H9 (cell line): Measurements from ENCODE around the gene KLB. TPM values are rescaled to one million over a fixed set of nuclear protein-coding genes. Genes with fewer than 3 reads are reported as not detected.

Experiments
- DNase-seq: peaks from one replicate; pipeline ENCODE4 v3.0.0-alpha.2; 2017
- H2AFZ ChIP-seq: one replicate; pipeline ENCODE4 v1.6.1; 2013; ENCODE audit warnings: mild to moderate bottlenecking, low read length, control low read depth, moderate library complexity
- H2AK5ac ChIP-seq: 2 replicates; pipeline ENCODE4 v1.6.1; 2013; ENCODE audit warnings: low read length, control low read depth, mixed read lengths; ENCODE audit not compliant: insufficient read length
- H2BK120ac ChIP-seq: one replicate; pipeline ENCODE4 v1.6.1; 2013; ENCODE audit warnings: low read depth, mild to moderate bottlenecking, low read length, control low read depth, inconsistent platforms; ENCODE audit not compliant: poor library complexity, severe bottlenecking
- H2BK12ac ChIP-seq: 2 replicates; pipeline ENCODE4 v1.6.1; 2013; ENCODE audit warnings: low read length, control low read depth, mixed read lengths, low read depth; ENCODE audit not compliant: insufficient read length
- H2BK15ac ChIP-seq: 2 replicates; pipeline ENCODE4 v1.6.1; 2013; ENCODE audit warnings: low read depth, low read length, control low read depth
- H2BK20ac ChIP-seq: one replicate; pipeline ENCODE4 v1.6.1; 2013; ENCODE audit warnings: low read depth, mild to moderate bottlenecking, low read length, control low read depth, inconsistent platforms; ENCODE audit not compliant: poor library complexity, severe bottlenecking
- H2BK5ac ChIP-seq: 2 replicates; pipeline ENCODE4 v1.6.1; 2013; ENCODE audit warnings: low read length, control low read depth, mixed read lengths; ENCODE audit not compliant: insufficient read length
- H3K14ac ChIP-seq: 2 replicates; pipeline ENCODE4 v1.6.1; 2013; ENCODE audit warnings: low read length, control low read depth; ENCODE audit not compliant: insufficient read depth
- H3K18ac ChIP-seq: 2 replicates; pipeline ENCODE4 v1.6.1; 2013; ENCODE audit warnings: low read depth, mild to moderate bottlenecking, mixed read lengths, low read length, control low read depth; ENCODE audit not compliant: insufficient read length
- H3K23ac ChIP-seq: 2 replicates; pipeline ENCODE4 v1.6.1; 2013; ENCODE audit warnings: low read length, control low read depth, mixed read lengths, low read depth; ENCODE audit not compliant: insufficient read length
- H3K23me2 ChIP-seq: 2 replicates; pipeline ENCODE4 v1.6.1; 2013; ENCODE audit warnings: low read depth, mild to moderate bottlenecking, mixed read lengths, low read length, control low read depth; ENCODE audit not compliant: insufficient read length, poor library complexity, severe bottlenecking
- H3K27ac ChIP-seq: 2 replicates; pipeline ENCODE4 v1.5.1; 2013; ENCODE audit warnings: low read length, control low read depth, mixed read lengths, low read depth; ENCODE audit not compliant: insufficient read length
- H3K27me3 ChIP-seq: 2 replicates; pipeline ENCODE4 v1.6.1; 2013; ENCODE audit warnings: low read length, control low read depth, inconsistent platforms; ENCODE audit not compliant: insufficient read depth
- H3K4ac ChIP-seq: 2 replicates; pipeline ENCODE4 v1.6.1; 2013; ENCODE audit warnings: low read depth, mild to moderate bottlenecking, control low read depth, inconsistent platforms, low read length, moderate library complexity
- H3K4me1 ChIP-seq: 2 replicates; pipeline ENCODE4 v1.6.1; 2013; ENCODE audit warnings: low read length, control low read depth, inconsistent platforms; ENCODE audit not compliant: insufficient read depth
- H3K4me2 ChIP-seq: 2 replicates; pipeline ENCODE4 v1.6.1; 2013; ENCODE audit warnings: low read length, control low read depth, mixed read lengths; ENCODE audit not compliant: insufficient read length, insufficient read depth
- H3K56ac ChIP-seq: 2 replicates; pipeline ENCODE4 v1.6.1; 2013; ENCODE audit warnings: low read depth, mild to moderate bottlenecking, mixed read lengths, low read length, control low read depth; ENCODE audit not compliant: insufficient read length
- H3K79me1 ChIP-seq: 2 replicates; pipeline ENCODE4 v1.6.1; 2013; ENCODE audit warnings: low read depth, mild to moderate bottlenecking, moderate library complexity, low read length, control low read depth, inconsistent platforms; ENCODE audit not compliant: insufficient read depth, poor library complexity, severe bottlenecking
- H3K79me2 ChIP-seq: 2 replicates; pipeline ENCODE4 v1.6.1; 2013; ENCODE audit warnings: low read length, control low read depth, inconsistent platforms; ENCODE audit not compliant: insufficient read depth
- H3K9ac ChIP-seq: 2 replicates; pipeline ENCODE4 v1.6.1; 2013; ENCODE audit warnings: low read length, control low read depth, mixed read lengths; ENCODE audit not compliant: insufficient read length; ENCODE audit errors: extremely low read depth
- H3K9me3 ChIP-seq: one replicate; pipeline ENCODE4 v1.6.1; 2013; ENCODE audit warnings: low read depth, low read length, inconsistent platforms; ENCODE audit not compliant: control insufficient read depth
- H3T11ph ChIP-seq: one replicate; pipeline ENCODE4 v1.6.1; 2013; ENCODE audit warnings: mild to moderate bottlenecking, low read length, control low read depth, inconsistent platforms
- H4K20me1 ChIP-seq: one replicate; pipeline ENCODE4 v1.6.1; 2013; ENCODE audit not compliant: control insufficient read depth, insufficient read length, insufficient read depth
- H4K5ac ChIP-seq: 2 replicates; pipeline ENCODE4 v1.6.1; 2013; ENCODE audit warnings: low read depth, mild to moderate bottlenecking, mixed read lengths, low read length, control low read depth; ENCODE audit not compliant: insufficient read length
- H4K8ac ChIP-seq: replicated peaks from 2 replicates; pipeline ENCODE4 v1.6.1; 2013; ENCODE audit warnings: low read length, control low read depth, mixed read lengths, low read depth; ENCODE audit not compliant: insufficient read length
- H4K91ac ChIP-seq: 2 replicates; pipeline ENCODE4 v1.6.1; 2013; ENCODE audit warnings: low read depth, mild to moderate bottlenecking, moderate library complexity, mixed read lengths, low read length, control low read depth; ENCODE audit not compliant: insufficient read length
- H3K27ac Mint-ChIP-seq, 3 experiments: 2 replicates in 2 of 3; 3 replicates in 1 of 3; pipeline ENCODE4 v1.8.0; 2020 to 2021; ENCODE audit warnings: mixed read lengths in 3 of 3, mild to moderate bottlenecking in 1 of 3, moderate library complexity in 1 of 3
- H3K27me3 Mint-ChIP-seq: 2 replicates; pipeline ENCODE4 v1.8.0; 2021; ENCODE audit warnings: low read depth, mild to moderate bottlenecking, moderate library complexity, mixed read lengths
- H3K36me3 Mint-ChIP-seq, 3 experiments: 2 replicates in 2 of 3; 3 replicates in 1 of 3; pipeline ENCODE4 v1.8.0; 2020 to 2021; ENCODE audit warnings: low read depth in 3 of 3, mixed read lengths in 3 of 3; ENCODE audit not compliant: insufficient read depth in 1 of 3
- H3K4me1 Mint-ChIP-seq, 2 experiments: 2 replicates each; pipeline ENCODE4 v1.8.0; 2020; ENCODE audit warnings: mixed read lengths in 2 of 2
- H3K4me3 Mint-ChIP-seq, 2 experiments: 2 replicates in 1 of 2; 3 replicates in 1 of 2; pipeline ENCODE4 v1.8.0; 2020 to 2021; ENCODE audit warnings: mild to moderate bottlenecking in 2 of 2, mixed read lengths in 2 of 2, moderate library complexity in 1 of 2
- H3K9me3 Mint-ChIP-seq, 2 experiments: 2 replicates in 1 of 2; 3 replicates in 1 of 2; pipeline ENCODE4 v1.8.0; 2020; ENCODE audit warnings: mild to moderate bottlenecking in 2 of 2, mixed read lengths in 2 of 2, moderate library complexity in 1 of 2
- WGBS: extraction: QIAGEN DNeasy Blood & Tissue Kit; methylation state at CpG from one replicate; pipeline ENCODE4 v1.1.7; 2013; ENCODE audit warnings: missing lambda C conversion rate, low lambda C conversion rate, mixed read lengths; ENCODE audit not compliant: insufficient read length; ENCODE audit errors: extremely low coverage; 5-methylcytosine and 5-hydroxymethylcytosine counted together
- total RNA-seq: library from RNA; stranded (reverse); gene quantifications from 2 replicates; pipeline ENCODE4 v1.2.1, GENCODE V29; 2021
- TF ChIP-seq, protein P1 (sequence below): fragments of 200-600 bp; sonication (generic); conservative IDR thresholded peaks from 3 replicates; pipeline ENCODE4 v1.8.0; 2021; ENCODE audit warnings: antibody characterized with exemption, mild to moderate bottlenecking

Gene KLB
- total RNA-seq, 1 experiment from 2014 or later: 0.07 TPM

DNA sequence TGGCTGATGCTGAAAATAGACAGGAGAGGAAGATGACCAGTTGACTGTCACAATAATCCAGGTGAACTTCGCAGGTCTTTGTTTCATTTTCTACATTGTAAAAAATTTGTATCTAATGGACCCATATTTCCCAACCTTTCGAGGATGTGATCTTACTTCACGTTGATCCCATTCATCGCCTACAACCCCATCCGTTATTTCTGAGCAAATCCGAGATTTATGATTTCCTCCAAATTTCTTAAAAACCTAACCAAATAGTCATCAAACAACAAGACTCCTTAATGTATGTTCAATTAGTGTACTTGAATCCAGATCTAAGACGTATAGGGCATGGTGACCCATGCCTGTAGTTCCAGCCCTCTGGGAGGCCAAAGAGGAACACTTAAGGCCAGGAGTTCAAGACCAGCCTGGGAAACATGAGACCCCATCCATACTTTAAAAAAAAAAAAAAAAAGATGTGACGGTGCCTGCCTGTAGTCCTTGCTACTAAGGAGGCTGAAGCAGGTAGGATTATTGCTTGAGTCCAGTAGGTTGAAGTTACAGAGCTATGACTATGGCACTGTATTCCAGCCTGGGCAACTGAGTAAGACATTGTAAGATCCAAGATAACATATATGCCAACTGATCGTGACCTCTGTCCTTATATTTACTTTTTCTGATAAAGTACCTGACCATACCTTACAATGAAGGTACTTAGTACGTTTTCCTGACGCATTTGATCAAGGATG lies 46.3 kb downstream of the KLB start:
- Histone ChIP-seq H2AK5ac (no peak overlapping the region), H3K27me3 (no peaks in the 10 kb centered on the region), H3K14ac (no peak overlapping the region), H3K4me1 (peaks cover 2% of the 10 kb centered on the region; the same call in 1 of the 2 replicates), H2BK120ac (no peak overlapping the region), H2BK20ac (no peak overlapping the region), H3K79me2 (peaks cover 10% of the 10 kb centered on the region), H3K27ac (peak overlapping the region; percentile 35), H4K20me1 (no peaks in the 10 kb centered on the region), H3K23ac (no peak overlapping the region), H3T11ph (no peak overlapping the region), H4K8ac (no peak overlapping the region), H4K91ac (no peak overlapping the region), H3K56ac (no peak overlapping the region), H2AFZ (no peak overlapping the region), H3K18ac (no peak overlapping the region), H3K9me3 (no peaks in the 10 kb centered on the region), H3K23me2 (no peaks in the 10 kb centered on the region), H3K79me1 (peaks cover 6% of the 10 kb centered on the region), H2BK12ac (no peak overlapping the region), H3K4me2 (no peak overlapping the region), H2BK15ac (no peak overlapping the region), H3K9ac (no peak overlapping the region), H4K5ac (no peak overlapping the region), H2BK5ac (no peak overlapping the region), H3K4ac (no peak overlapping the region)
- Mint-ChIP-seq H3K4me3 (no peak overlapping the region; a peak in 1 of 5 replicates), H3K4me1 (peaks cover 14 to 17% of the 10 kb centered on the region in 2 experiments), H3K27me3 (no peaks in the 10 kb centered on the region), H3K36me3 (peaks cover 54 to 82% (median 69%) of the 10 kb centered on the region in 3 experiments), H3K9me3 (no peaks in the 10 kb centered on the region), H3K27ac (peak overlapping the region in 2 of 3 experiments; percentile 62 to 79; a peak in 3 of 7 replicates)
- WGBS: 100% methylated on average over 2 of the region's 11 CpGs
- DNase-seq: no peak
- TF ChIP-seq, protein P1, sequence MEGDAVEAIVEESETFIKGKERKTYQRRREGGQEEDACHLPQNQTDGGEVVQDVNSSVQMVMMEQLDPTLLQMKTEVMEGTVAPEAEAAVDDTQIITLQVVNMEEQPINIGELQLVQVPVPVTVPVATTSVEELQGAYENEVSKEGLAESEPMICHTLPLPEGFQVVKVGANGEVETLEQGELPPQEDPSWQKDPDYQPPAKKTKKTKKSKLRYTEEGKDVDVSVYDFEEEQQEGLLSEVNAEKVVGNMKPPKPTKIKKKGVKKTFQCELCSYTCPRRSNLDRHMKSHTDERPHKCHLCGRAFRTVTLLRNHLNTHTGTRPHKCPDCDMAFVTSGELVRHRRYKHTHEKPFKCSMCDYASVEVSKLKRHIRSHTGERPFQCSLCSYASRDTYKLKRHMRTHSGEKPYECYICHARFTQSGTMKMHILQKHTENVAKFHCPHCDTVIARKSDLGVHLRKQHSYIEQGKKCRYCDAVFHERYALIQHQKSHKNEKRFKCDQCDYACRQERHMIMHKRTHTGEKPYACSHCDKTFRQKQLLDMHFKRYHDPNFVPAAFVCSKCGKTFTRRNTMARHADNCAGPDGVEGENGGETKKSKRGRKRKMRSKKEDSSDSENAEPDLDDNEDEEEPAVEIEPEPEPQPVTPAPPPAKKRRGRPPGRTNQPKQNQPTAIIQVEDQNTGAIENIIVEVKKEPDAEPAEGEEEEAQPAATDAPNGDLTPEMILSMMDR: no peak
